ENCODE measurements around the gene TBX3. TPM values are rescaled to one million over a fixed set of nuclear protein-coding genes. Genes with fewer than 3 reads are reported as not detected.

Gene TBX3
- total RNA-seq, 3 donors from 2014 or later = 0.18 to 0.30 (median 0.24) TPM

GRCh38 chr12:114658002-114658441 is 26.0 kb downstream of the TBX3 start:
- H3K27me3 Mint-ChIP-seq (ENCODE audit: low read depth) = peaks cover 20% of the 10 kb centered on the region
- no peak for ATAC-seq
- peaks cover 1% of the 10 kb centered on the region for H3K4me1 Mint-ChIP-seq (ENCODE audit: low read depth)
- H3K36me3 Mint-ChIP-seq (ENCODE audit: insufficient read depth) = no peaks in the 10 kb centered on the region
- no peak for DNase-seq
- no peaks in the 10 kb centered on the region for H3K9me3 Mint-ChIP-seq
- no peak overlapping the region for H3K4me3 Mint-ChIP-seq

GRCh38 chr12:114657597-114657920 is 26.4 kb downstream of the TBX3 start:
- Mint-ChIP-seq H3K9me3 (no peaks in the 10 kb centered on the region), H3K4me3 (no peak overlapping the region), H3K36me3 (ENCODE audit: insufficient read depth) (no peaks in the 10 kb centered on the region), H3K27me3 (ENCODE audit: low read depth) (peaks cover 16% of the 10 kb centered on the region), H3K4me1 (ENCODE audit: low read depth) (no peaks in the 10 kb centered on the region)
- ATAC-seq (no peak), DNase-seq (no peak)

DNA sequence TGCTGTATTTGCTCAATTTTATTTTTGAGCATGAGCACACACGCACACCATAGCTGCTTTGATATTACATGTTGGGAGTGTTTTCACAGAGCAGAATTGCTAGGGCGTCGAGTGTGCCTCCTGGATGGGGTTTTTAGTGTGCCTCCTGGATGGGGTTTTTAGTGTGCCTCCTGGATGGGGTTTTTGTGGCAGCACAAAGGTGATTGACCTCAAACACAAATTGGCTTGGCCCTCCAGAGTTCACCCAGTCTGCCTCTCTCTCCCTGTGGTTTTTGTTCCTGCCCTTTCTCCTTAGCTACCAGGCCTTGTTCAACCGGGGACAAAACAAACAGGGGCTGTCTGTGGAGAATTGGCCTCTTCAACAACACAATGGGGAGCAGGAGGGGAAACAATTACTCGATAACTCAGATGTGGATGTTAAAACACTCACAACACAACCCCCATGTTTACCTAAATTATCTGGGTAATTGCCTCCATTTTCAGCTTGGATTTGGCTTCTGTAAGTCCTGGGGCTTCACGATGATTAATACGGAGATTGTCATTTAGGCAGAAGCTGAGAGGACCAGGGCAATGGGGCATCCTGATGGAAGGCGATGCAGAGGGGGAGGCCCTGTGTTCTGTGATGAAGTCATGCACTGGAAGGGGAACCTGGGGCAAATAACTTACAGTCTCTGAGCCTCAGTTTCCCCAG is 26.9 kb downstream of the TBX3 start:
- ATAC-seq (no peak), DNase-seq (no peak)
- no peaks in the 10 kb centered on the region for H3K4me1 Mint-ChIP-seq (ENCODE audit: low read depth)
- no peaks in the 10 kb centered on the region for H3K36me3 Mint-ChIP-seq (ENCODE audit: insufficient read depth)
- H3K4me3 Mint-ChIP-seq = no peak overlapping the region
- H3K27me3 Mint-ChIP-seq (ENCODE audit: low read depth) = peaks cover 14% of the 10 kb centered on the region
- no peaks in the 10 kb centered on the region for H3K9me3 Mint-ChIP-seq

- H3K27me3 Mint-ChIP-seq (ENCODE audit: low read depth) = peaks cover 11% of the 10 kb centered on the region
- H3K36me3 Mint-ChIP-seq (ENCODE audit: insufficient read depth) = no peaks in the 10 kb centered on the region
- H3K9me3 Mint-ChIP-seq = no peaks in the 10 kb centered on the region
- DNase-seq (no peak), ATAC-seq (no peak)
- no peaks in the 10 kb centered on the region for H3K4me1 Mint-ChIP-seq (ENCODE audit: low read depth)
- no peak overlapping the region for H3K4me3 Mint-ChIP-seq
Measured at GRCh38 chr12:114655934-114656749, 27.8 kb downstream of the TBX3 start.

- ATAC-seq (no peak), DNase-seq (no peak)
- no peaks in the 10 kb centered on the region for H3K4me1 Mint-ChIP-seq (ENCODE audit: low read depth)
- H3K4me3 Mint-ChIP-seq = no peak overlapping the region
- H3K36me3 Mint-ChIP-seq (ENCODE audit: insufficient read depth) = no peaks in the 10 kb centered on the region
- no peaks in the 10 kb centered on the region for H3K9me3 Mint-ChIP-seq
- peaks cover 9% of the 10 kb centered on the region for H3K27me3 Mint-ChIP-seq (ENCODE audit: low read depth)
Measured at GRCh38 chr12:114649585-114649984, 34.4 kb downstream of the TBX3 start.

DNA sequence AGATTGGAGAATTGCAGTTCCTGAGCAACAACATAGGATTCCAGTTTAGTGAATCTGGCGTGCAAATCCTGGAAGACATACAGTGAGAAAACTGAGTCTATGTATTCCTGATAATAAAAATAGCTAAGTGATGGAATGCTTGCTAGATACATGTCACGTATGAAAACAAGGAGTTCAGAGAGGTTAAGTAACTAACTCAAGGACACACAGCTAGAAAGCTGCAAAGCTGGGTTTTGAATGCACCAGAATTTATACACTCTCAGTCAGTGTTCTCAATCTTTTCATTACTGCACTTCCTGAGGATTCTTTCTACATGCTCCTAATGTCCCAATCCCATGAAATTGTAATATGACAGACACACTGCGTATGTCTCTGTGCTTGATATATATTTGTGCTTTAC is 35.3 kb downstream of the TBX3 start:
- no peak overlapping the region for H3K4me3 Mint-ChIP-seq
- ATAC-seq (no peak), DNase-seq (no peak)
- no peaks in the 10 kb centered on the region for H3K36me3 Mint-ChIP-seq (ENCODE audit: insufficient read depth)
- no peaks in the 10 kb centered on the region for H3K4me1 Mint-ChIP-seq (ENCODE audit: low read depth)
- H3K27me3 Mint-ChIP-seq (ENCODE audit: low read depth) = peaks cover 9% of the 10 kb centered on the region
- H3K9me3 Mint-ChIP-seq = no peaks in the 10 kb centered on the region

DNA sequence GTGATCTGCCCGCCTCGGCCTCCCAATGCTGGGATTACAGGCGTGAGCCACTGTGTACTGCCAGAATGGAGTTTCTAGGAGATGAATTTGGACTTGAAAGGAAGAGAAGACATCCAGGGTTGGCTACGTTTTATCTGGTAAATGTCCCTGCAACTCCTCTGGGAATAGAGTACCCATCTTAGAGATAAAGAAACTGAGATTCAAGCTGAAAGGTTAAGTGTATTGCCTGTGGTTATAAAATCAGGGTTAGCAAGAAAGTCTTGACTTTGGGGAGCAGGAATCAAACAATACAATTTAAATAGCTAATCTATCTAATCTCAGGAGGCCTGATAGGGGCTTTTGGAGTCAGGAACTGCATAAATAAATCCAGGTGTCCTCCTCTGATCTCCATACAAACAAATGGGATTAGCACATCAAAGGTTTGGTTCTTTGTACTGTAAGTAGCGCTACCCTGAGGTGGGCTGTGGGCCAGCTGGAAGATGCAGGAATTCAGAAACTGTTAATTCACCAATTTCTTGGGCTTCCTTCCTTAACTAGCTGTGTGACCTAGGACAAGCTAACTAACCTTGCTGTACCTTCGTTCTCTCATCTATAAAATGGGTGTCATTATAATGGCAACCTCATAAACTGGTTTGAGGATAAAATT is 45.1 kb downstream of the TBX3 start:
- peaks cover 3% of the 10 kb centered on the region for H3K27me3 Mint-ChIP-seq (ENCODE audit: low read depth)
- H3K9me3 Mint-ChIP-seq = no peaks in the 10 kb centered on the region
- no peak for ATAC-seq
- no peaks in the 10 kb centered on the region for H3K36me3 Mint-ChIP-seq (ENCODE audit: insufficient read depth)
- DNase-seq = no peak
- H3K4me1 Mint-ChIP-seq (ENCODE audit: low read depth) = no peaks in the 10 kb centered on the region
- H3K4me3 Mint-ChIP-seq = no peak overlapping the region

DNA sequence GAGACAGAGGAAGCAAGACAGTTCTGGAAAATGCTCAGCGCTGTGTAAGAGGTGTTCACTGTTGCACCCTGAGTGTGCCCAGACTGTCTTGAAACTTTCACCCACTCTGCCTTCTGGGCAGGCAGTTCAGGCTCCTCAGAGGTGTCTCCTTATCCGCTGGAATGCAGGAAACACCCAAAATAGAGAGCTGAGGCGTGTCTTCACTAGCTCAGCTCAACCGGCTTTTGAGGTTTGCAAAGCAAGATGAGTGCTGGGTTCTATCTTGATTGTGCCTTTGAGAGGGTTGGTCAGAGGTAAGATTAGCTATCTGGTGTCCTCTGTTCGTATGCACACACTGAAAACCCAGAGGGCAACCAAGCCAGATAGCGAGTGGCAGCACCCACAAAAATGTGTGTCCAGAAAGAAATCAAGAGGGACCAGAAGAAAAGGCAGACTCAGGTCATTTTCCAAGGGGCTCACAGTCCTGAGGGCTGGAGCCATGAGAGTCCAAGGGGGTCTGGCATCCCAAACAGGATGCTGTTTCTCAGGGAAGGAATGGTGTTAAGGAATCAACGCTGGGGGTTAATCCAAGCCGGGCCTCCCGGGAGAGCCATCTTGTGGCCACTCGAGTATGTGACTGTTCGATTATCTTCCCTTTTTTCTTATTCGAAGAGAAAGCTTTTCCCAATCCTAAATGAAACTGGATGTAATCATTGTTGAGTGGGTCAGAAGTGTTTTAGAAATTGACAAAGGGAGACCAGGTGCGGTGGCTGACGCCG is 47.1 kb downstream of the TBX3 start:
- Mint-ChIP-seq H3K9me3 (no peaks in the 10 kb centered on the region), H3K4me3 (no peak overlapping the region), H3K36me3 (ENCODE audit: insufficient read depth) (no peaks in the 10 kb centered on the region), H3K27me3 (ENCODE audit: low read depth) (peaks cover 3% of the 10 kb centered on the region), H3K4me1 (ENCODE audit: low read depth) (no peaks in the 10 kb centered on the region)
- no peak for DNase-seq
- ATAC-seq = no peak

GRCh38 chr12:114631242-114631641 is 52.7 kb downstream of the TBX3 start:
- ATAC-seq (no peak), DNase-seq (no peak)
- no peaks in the 10 kb centered on the region for H3K9me3 Mint-ChIP-seq
- H3K36me3 Mint-ChIP-seq (ENCODE audit: insufficient read depth) = no peaks in the 10 kb centered on the region
- peaks cover 3% of the 10 kb centered on the region for H3K27me3 Mint-ChIP-seq (ENCODE audit: low read depth)
- no peak overlapping the region for H3K4me3 Mint-ChIP-seq
- H3K4me1 Mint-ChIP-seq (ENCODE audit: low read depth) = no peaks in the 10 kb centered on the region

DNA sequence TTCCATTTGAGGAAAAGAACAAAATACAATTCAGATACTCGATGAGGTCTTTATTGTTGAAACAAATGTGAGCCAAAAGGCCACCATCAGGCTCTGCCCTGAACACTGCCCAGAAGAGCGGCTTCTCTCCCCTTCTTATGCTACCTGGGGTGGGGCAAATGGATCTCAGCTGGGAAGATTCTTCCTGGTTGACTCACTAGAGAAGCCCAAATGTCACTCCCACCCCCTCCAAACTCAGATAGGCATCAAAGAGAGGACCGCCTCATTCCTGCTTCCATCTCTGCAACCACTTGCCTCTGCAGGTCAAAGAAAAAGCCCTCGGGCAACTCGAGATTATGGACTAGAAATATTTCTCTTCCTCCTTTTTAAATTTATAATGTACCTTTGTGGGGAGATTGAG is 55.8 kb downstream of the TBX3 start:
- no peak for ATAC-seq
- Mint-ChIP-seq H3K4me3 (no peak overlapping the region), H3K9me3 (no peaks in the 10 kb centered on the region), H3K4me1 (ENCODE audit: low read depth) (no peaks in the 10 kb centered on the region), H3K36me3 (ENCODE audit: insufficient read depth) (no peaks in the 10 kb centered on the region), H3K27me3 (ENCODE audit: low read depth) (peaks cover 5% of the 10 kb centered on the region)
- no peak for DNase-seq

DNA sequence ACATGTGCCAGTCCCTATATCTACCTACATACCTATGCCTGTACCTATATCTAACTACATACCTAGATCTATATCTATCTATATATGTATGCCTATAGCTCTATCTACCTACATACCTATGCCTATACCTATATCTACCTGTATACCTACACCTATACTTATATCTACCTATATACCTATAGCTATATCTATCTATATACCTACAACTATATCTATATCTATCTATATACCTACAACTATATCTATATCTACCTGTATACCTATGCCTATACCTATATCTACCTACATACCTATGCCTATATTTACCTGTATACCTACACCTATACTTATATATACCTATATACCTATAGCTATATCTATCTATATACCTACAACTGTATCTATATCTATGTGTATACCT is 56.6 kb downstream of the TBX3 start:
- no peaks in the 10 kb centered on the region for H3K36me3 Mint-ChIP-seq (ENCODE audit: insufficient read depth)
- H3K4me1 Mint-ChIP-seq (ENCODE audit: low read depth) = no peaks in the 10 kb centered on the region
- H3K4me3 Mint-ChIP-seq = no peak overlapping the region
- no peaks in the 10 kb centered on the region for H3K9me3 Mint-ChIP-seq
- DNase-seq (no peak), ATAC-seq (no peak)
- peaks cover 5% of the 10 kb centered on the region for H3K27me3 Mint-ChIP-seq (ENCODE audit: low read depth)

- ATAC-seq (no peak), DNase-seq (peak; percentile 6)
- no peaks in the 10 kb centered on the region for H3K36me3 Mint-ChIP-seq (ENCODE audit: insufficient read depth)
- H3K9me3 Mint-ChIP-seq = no peaks in the 10 kb centered on the region
- H3K4me1 Mint-ChIP-seq (ENCODE audit: low read depth) = no peaks in the 10 kb centered on the region
- H3K4me3 Mint-ChIP-seq = no peak overlapping the region
- H3K27me3 Mint-ChIP-seq (ENCODE audit: low read depth) = peaks cover 4% of the 10 kb centered on the region
Measured at GRCh38 chr12:114625294-114625851, 58.6 kb downstream of the TBX3 start.

- Mint-ChIP-seq H3K4me3 (no peak overlapping the region), H3K36me3 (ENCODE audit: insufficient read depth) (no peaks in the 10 kb centered on the region), H3K4me1 (ENCODE audit: low read depth) (no peaks in the 10 kb centered on the region), H3K9me3 (no peaks in the 10 kb centered on the region), H3K27me3 (ENCODE audit: low read depth) (peaks cover 2% of the 10 kb centered on the region)
- no peak for ATAC-seq
- no peak for DNase-seq
Measured at GRCh38 chr12:114623737-114624136, 60.2 kb downstream of the TBX3 start.

Data from activated T-cell treated with anti-CD3 and anti-CD28 coated beads, Interleukin-2, amount 50 U/mL, for 4 hours (primary cell).